Esophagus muscularis mucosa (tissue), 4 donors: ENCODE results near the gene UBA7. TPM values are rescaled to one million over a fixed set of nuclear protein-coding genes. Genes with fewer than 3 reads are reported as not detected.
A peak's percentile ranks its signal among the peaks of the same experiment; 100 is the strongest.

ENCODE experiments used
- DNase-seq: peaks from one replicate; pipeline ENCODE4 v3.0.0-alpha.2; 2017; ENCODE audit errors: extremely low spot score
- H3K27ac ChIP-seq, 4 donors: fragments of 200-600 bp; sonication (generic); replicated peaks in 1 of 4; 1 replicate in 3 of 4; 2 replicates in 1 of 4; pipeline ENCODE4 v1.5.1; 2016 to 2019; ENCODE audit warnings: mild to moderate bottlenecking in 1 of 4
- H3K27me3 ChIP-seq, 4 donors: fragments of 200-600 bp; sonication (generic); one replicate each; pipeline versions ENCODE4 v1.5.1 to v1.6.0; 2016 to 2019
- H3K36me3 ChIP-seq, 4 donors: fragments of 200-600 bp; sonication (generic); one replicate each; pipeline ENCODE4 v1.5.1; 2016 to 2019
- H3K4me1 ChIP-seq, 4 donors: fragments of 200-600 bp; sonication (generic); one replicate each; pipeline ENCODE4 v1.5.1; 2016 to 2019
- H3K4me3 ChIP-seq, 4 donors: fragments of 200-600 bp; sonication (generic); 1 replicate in 2 of 4; 2 replicates in 2 of 4; pipeline ENCODE4 v1.5.1; 2016 to 2019; ENCODE audit warnings: mild to moderate bottlenecking in 4 of 4, moderate library complexity in 1 of 4
- H3K9me3 ChIP-seq, 4 donors: fragments of 200-600 bp; sonication (generic); 1 replicate in 3 of 4; 2 replicates in 1 of 4; pipeline ENCODE4 v1.5.1; 2016 to 2019
- CTCF ChIP-seq, 3 experiments: fragments of 200-600 bp in 2 of 3; fragments of 450-650 bp in 1 of 3; sonication (generic) in 2 of 3; IDR thresholded peaks; one replicate each; pipeline ENCODE4 v1.5.1; 2017 to 2019; ENCODE audit warnings: antibody characterized with exemption in 3 of 3, mild to moderate bottlenecking in 2 of 3, moderate library complexity in 1 of 3
- EP300 ChIP-seq: sonication (generic); formaldehyde crosslinking; IDR thresholded peaks from one replicate; pipeline ENCODE4 v1.6.1; 2017; ENCODE audit warnings: antibody characterized with exemption
- POLR2A ChIP-seq: fragments of 450-650 bp; IDR thresholded peaks from one replicate; pipeline ENCODE4 v1.6.1; 2017; ENCODE audit warnings: antibody characterized with exemption, moderate library complexity, mild to moderate bottlenecking, low read depth
- POLR2AphosphoS5 ChIP-seq, 2 donors: sonication (generic); formaldehyde crosslinking; IDR thresholded peaks; one replicate each; pipeline ENCODE4 v1.6.1; 2017; ENCODE audit warnings: antibody characterized with exemption in 2 of 2
- WGBS: methylation state at CpG from one replicate; pipeline ENCODE4 v1.1.5; 2018; 5-methylcytosine and 5-hydroxymethylcytosine counted together
- intact Hi-C: fragments of 100-400 bp; cut with DNase I; formaldehyde crosslinking; loops from one replicate; pipeline ENCODE4 v1.15.1; 2023
- total RNA-seq, 4 donors: library from RNA; depleted of rRNA; stranded (reverse); fragments of >200 nt; gene quantifications; one replicate each; pipeline versions ENCODE4 v1.1.0 to v1.2.1, GENCODE V29; 2016

The UBA7 gene
- total RNA-seq, 4 donors from 2014 or later, result 25.5 to 40.0 (median 31.4) TPM

GRCh38 chr3:49805897-49806701 lies 7.7 kb downstream of the UBA7 start:
- Histone ChIP-seq H3K36me3 (peaks cover 0 to 43% (median 26%) of the 10 kb centered on the region in 4 donors), H3K9me3 (no peaks in the 10 kb centered on the region), H3K27me3 (peaks cover 0 to 4% (median 0%) of the 10 kb centered on the region in 4 donors), H3K27ac (peak overlapping the region; percentile 87 to 98 (median 91)), H3K4me1 (peaks cover 43 to 61% (median 57%) of the 10 kb centered on the region in 4 donors), H3K4me3 (peak overlapping the region in 2 of 4 donors; percentile 8 to 13)
- 30% methylated on average over 6 of the region's 11 CpGs for WGBS
- DNase-seq, result no peak
- intact Hi-C loops, result no loop called here
- TF ChIP-seq EP300 (no peak), POLR2A (no peak), POLR2AphosphoS5 (IDR thresholded peaks at IDR 0.05) (no peak), CTCF (IDR thresholded peaks at IDR 0.05) (no peak)

GRCh38 chr3:49805367-49805782 lies 8.4 kb downstream of the UBA7 start:
- no peak for TF ChIP-seq EP300
- TF ChIP-seq POLR2AphosphoS5 (IDR thresholded peaks at IDR 0.05), result peak; percentile 75 to 78
- H3K4me1 ChIP-seq, result peaks cover 43 to 61% (median 56%) of the 10 kb centered on the region in 4 donors
- 41% methylated on average over 3 of the region's 3 CpGs for WGBS
- DNase-seq, result no peak
- H3K4me3 ChIP-seq, result peak overlapping the region in 2 of 4 donors; percentile 8 to 86
- peaks cover 0 to 36% (median 19%) of the 10 kb centered on the region in 4 donors for H3K36me3 ChIP-seq
- no peaks in the 10 kb centered on the region for H3K9me3 ChIP-seq
- peaks cover 0 to 4% (median 0%) of the 10 kb centered on the region in 4 donors for H3K27me3 ChIP-seq
- intact Hi-C loops, result no loop called here
- peak overlapping the region; percentile 87 to 98 (median 91) for H3K27ac ChIP-seq

- H3K4me1 ChIP-seq, result peaks cover 46 to 66% (median 64%) of the 10 kb centered on the region in 4 donors
- 45% methylated on average over 19 of the region's 26 CpGs for WGBS
- H3K36me3 ChIP-seq, result peaks cover 0 to 26% (median 9%) of the 10 kb centered on the region in 4 donors
- intact Hi-C loops, result no loop called here
- peaks cover 0 to 4% (median 0%) of the 10 kb centered on the region in 4 donors for H3K27me3 ChIP-seq
- TF ChIP-seq CTCF (IDR thresholded peaks at IDR 0.05), result no peak
- TF ChIP-seq POLR2A, result no peak
- TF ChIP-seq POLR2AphosphoS5 (IDR thresholded peaks at IDR 0.05), result no peak
- TF ChIP-seq EP300, result no peak
- H3K9me3 ChIP-seq, result no peaks in the 10 kb centered on the region
- peak overlapping the region; percentile 70 to 99 (median 85) for H3K4me3 ChIP-seq
- H3K27ac ChIP-seq, result peak overlapping the region; percentile 87 to 98 (median 91)
- DNase-seq, result no peak
Measured at GRCh38 chr3:49804141-49805041, 9.4 kb downstream of the UBA7 start.

GRCh38 chr3:49803465-49804140 lies 10.2 kb downstream of the UBA7 start:
- no peak for DNase-seq
- peaks cover 0 to 18% (median 2%) of the 10 kb centered on the region in 4 donors for H3K36me3 ChIP-seq
- 3% methylated on average over 11 of the region's 41 CpGs for WGBS
- no peaks in the 10 kb centered on the region for H3K9me3 ChIP-seq
- peaks cover 0 to 4% (median 0%) of the 10 kb centered on the region in 4 donors for H3K27me3 ChIP-seq
- intact Hi-C loops, result loop anchor here (2.0 kb wide), 1 partner anchor 103 kb away; no protein-coding TSS in a partner anchor
- H3K4me1 ChIP-seq, result peaks cover 46 to 68% (median 66%) of the 10 kb centered on the region in 4 donors
- H3K4me3 ChIP-seq, result peak overlapping the region; percentile 70 to 99 (median 85)
- TF ChIP-seq CTCF (IDR thresholded peaks at IDR 0.05) (no peak), POLR2A (no peak), POLR2AphosphoS5 (IDR thresholded peaks at IDR 0.05) (no peak)
- peak overlapping the region; percentile 87 to 98 (median 91) for H3K27ac ChIP-seq
